H9 (cell line): ENCODE data around the gene TMEM129. TPM values are rescaled to one million over a fixed set of nuclear protein-coding genes. Genes with fewer than 3 reads are reported as not detected.

Experiments used
- DNase-seq: peaks from one replicate; pipeline ENCODE4 v3.0.0-alpha.2; 2017
- H2AFZ ChIP-seq: one replicate; pipeline ENCODE4 v1.6.1; 2013; ENCODE audit warnings: mild to moderate bottlenecking, low read length, control low read depth, moderate library complexity
- H2AK5ac ChIP-seq: 2 replicates; pipeline ENCODE4 v1.6.1; 2013; ENCODE audit warnings: low read length, control low read depth, mixed read lengths; ENCODE audit not compliant: insufficient read length
- H2BK120ac ChIP-seq: one replicate; pipeline ENCODE4 v1.6.1; 2013; ENCODE audit warnings: low read depth, mild to moderate bottlenecking, low read length, control low read depth, inconsistent platforms; ENCODE audit not compliant: poor library complexity, severe bottlenecking
- H2BK12ac ChIP-seq: 2 replicates; pipeline ENCODE4 v1.6.1; 2013; ENCODE audit warnings: low read length, control low read depth, mixed read lengths, low read depth; ENCODE audit not compliant: insufficient read length
- H2BK15ac ChIP-seq: 2 replicates; pipeline ENCODE4 v1.6.1; 2013; ENCODE audit warnings: low read depth, low read length, control low read depth
- H2BK20ac ChIP-seq: one replicate; pipeline ENCODE4 v1.6.1; 2013; ENCODE audit warnings: low read depth, mild to moderate bottlenecking, low read length, control low read depth, inconsistent platforms; ENCODE audit not compliant: poor library complexity, severe bottlenecking
- H2BK5ac ChIP-seq: 2 replicates; pipeline ENCODE4 v1.6.1; 2013; ENCODE audit warnings: low read length, control low read depth, mixed read lengths; ENCODE audit not compliant: insufficient read length
- H3K14ac ChIP-seq: 2 replicates; pipeline ENCODE4 v1.6.1; 2013; ENCODE audit warnings: low read length, control low read depth; ENCODE audit not compliant: insufficient read depth
- H3K18ac ChIP-seq: 2 replicates; pipeline ENCODE4 v1.6.1; 2013; ENCODE audit warnings: low read depth, mild to moderate bottlenecking, mixed read lengths, low read length, control low read depth; ENCODE audit not compliant: insufficient read length
- H3K23ac ChIP-seq: 2 replicates; pipeline ENCODE4 v1.6.1; 2013; ENCODE audit warnings: low read length, control low read depth, mixed read lengths, low read depth; ENCODE audit not compliant: insufficient read length
- H3K23me2 ChIP-seq: 2 replicates; pipeline ENCODE4 v1.6.1; 2013; ENCODE audit warnings: low read depth, mild to moderate bottlenecking, mixed read lengths, low read length, control low read depth; ENCODE audit not compliant: insufficient read length, poor library complexity, severe bottlenecking
- H3K27ac ChIP-seq: 2 replicates; pipeline ENCODE4 v1.5.1; 2013; ENCODE audit warnings: low read length, control low read depth, mixed read lengths, low read depth; ENCODE audit not compliant: insufficient read length
- H3K27me3 ChIP-seq: 2 replicates; pipeline ENCODE4 v1.6.1; 2013; ENCODE audit warnings: low read length, control low read depth, inconsistent platforms; ENCODE audit not compliant: insufficient read depth
- H3K4ac ChIP-seq: 2 replicates; pipeline ENCODE4 v1.6.1; 2013; ENCODE audit warnings: low read depth, mild to moderate bottlenecking, control low read depth, inconsistent platforms, low read length, moderate library complexity
- H3K4me1 ChIP-seq: 2 replicates; pipeline ENCODE4 v1.6.1; 2013; ENCODE audit warnings: low read length, control low read depth, inconsistent platforms; ENCODE audit not compliant: insufficient read depth
- H3K4me2 ChIP-seq: 2 replicates; pipeline ENCODE4 v1.6.1; 2013; ENCODE audit warnings: low read length, control low read depth, mixed read lengths; ENCODE audit not compliant: insufficient read length, insufficient read depth
- H3K56ac ChIP-seq: 2 replicates; pipeline ENCODE4 v1.6.1; 2013; ENCODE audit warnings: low read depth, mild to moderate bottlenecking, mixed read lengths, low read length, control low read depth; ENCODE audit not compliant: insufficient read length
- H3K79me1 ChIP-seq: 2 replicates; pipeline ENCODE4 v1.6.1; 2013; ENCODE audit warnings: low read depth, mild to moderate bottlenecking, moderate library complexity, low read length, control low read depth, inconsistent platforms; ENCODE audit not compliant: insufficient read depth, poor library complexity, severe bottlenecking
- H3K79me2 ChIP-seq: 2 replicates; pipeline ENCODE4 v1.6.1; 2013; ENCODE audit warnings: low read length, control low read depth, inconsistent platforms; ENCODE audit not compliant: insufficient read depth
- H3K9ac ChIP-seq: 2 replicates; pipeline ENCODE4 v1.6.1; 2013; ENCODE audit warnings: low read length, control low read depth, mixed read lengths; ENCODE audit not compliant: insufficient read length; ENCODE audit errors: extremely low read depth
- H3K9me3 ChIP-seq: one replicate; pipeline ENCODE4 v1.6.1; 2013; ENCODE audit warnings: low read depth, low read length, inconsistent platforms; ENCODE audit not compliant: control insufficient read depth
- H3T11ph ChIP-seq: one replicate; pipeline ENCODE4 v1.6.1; 2013; ENCODE audit warnings: mild to moderate bottlenecking, low read length, control low read depth, inconsistent platforms
- H4K20me1 ChIP-seq: one replicate; pipeline ENCODE4 v1.6.1; 2013; ENCODE audit not compliant: control insufficient read depth, insufficient read length, insufficient read depth
- H4K5ac ChIP-seq: 2 replicates; pipeline ENCODE4 v1.6.1; 2013; ENCODE audit warnings: low read depth, mild to moderate bottlenecking, mixed read lengths, low read length, control low read depth; ENCODE audit not compliant: insufficient read length
- H4K8ac ChIP-seq: replicated peaks from 2 replicates; pipeline ENCODE4 v1.6.1; 2013; ENCODE audit warnings: low read length, control low read depth, mixed read lengths, low read depth; ENCODE audit not compliant: insufficient read length
- H4K91ac ChIP-seq: 2 replicates; pipeline ENCODE4 v1.6.1; 2013; ENCODE audit warnings: low read depth, mild to moderate bottlenecking, moderate library complexity, mixed read lengths, low read length, control low read depth; ENCODE audit not compliant: insufficient read length
- H3K27ac Mint-ChIP-seq, 3 experiments: 2 replicates in 2 of 3; 3 replicates in 1 of 3; pipeline ENCODE4 v1.8.0; 2020 to 2021; ENCODE audit warnings: mixed read lengths in 3 of 3, mild to moderate bottlenecking in 1 of 3, moderate library complexity in 1 of 3
- H3K27me3 Mint-ChIP-seq: 2 replicates; pipeline ENCODE4 v1.8.0; 2021; ENCODE audit warnings: low read depth, mild to moderate bottlenecking, moderate library complexity, mixed read lengths
- H3K36me3 Mint-ChIP-seq, 3 experiments: 2 replicates in 2 of 3; 3 replicates in 1 of 3; pipeline ENCODE4 v1.8.0; 2020 to 2021; ENCODE audit warnings: low read depth in 3 of 3, mixed read lengths in 3 of 3; ENCODE audit not compliant: insufficient read depth in 1 of 3
- H3K4me1 Mint-ChIP-seq, 2 experiments: 2 replicates each; pipeline ENCODE4 v1.8.0; 2020; ENCODE audit warnings: mixed read lengths in 2 of 2
- H3K4me3 Mint-ChIP-seq, 2 experiments: 2 replicates in 1 of 2; 3 replicates in 1 of 2; pipeline ENCODE4 v1.8.0; 2020 to 2021; ENCODE audit warnings: mild to moderate bottlenecking in 2 of 2, mixed read lengths in 2 of 2, moderate library complexity in 1 of 2
- H3K9me3 Mint-ChIP-seq, 2 experiments: 2 replicates in 1 of 2; 3 replicates in 1 of 2; pipeline ENCODE4 v1.8.0; 2020; ENCODE audit warnings: mild to moderate bottlenecking in 2 of 2, mixed read lengths in 2 of 2, moderate library complexity in 1 of 2
- WGBS: extraction: QIAGEN DNeasy Blood & Tissue Kit; methylation state at CpG from one replicate; pipeline ENCODE4 v1.1.7; 2013; ENCODE audit warnings: missing lambda C conversion rate, low lambda C conversion rate, mixed read lengths; ENCODE audit not compliant: insufficient read length; ENCODE audit errors: extremely low coverage; 5-methylcytosine and 5-hydroxymethylcytosine counted together
- total RNA-seq: library from RNA; stranded (reverse); gene quantifications from 2 replicates; pipeline ENCODE4 v1.2.1, GENCODE V29; 2021
- TF ChIP-seq, protein P1 (sequence below): fragments of 200-600 bp; sonication (generic); conservative IDR thresholded peaks from 3 replicates; pipeline ENCODE4 v1.8.0; 2021; ENCODE audit warnings: antibody characterized with exemption, mild to moderate bottlenecking

Gene TMEM129
- total RNA-seq, 1 experiment from 2014 or later, result 27.3 TPM

DNA sequence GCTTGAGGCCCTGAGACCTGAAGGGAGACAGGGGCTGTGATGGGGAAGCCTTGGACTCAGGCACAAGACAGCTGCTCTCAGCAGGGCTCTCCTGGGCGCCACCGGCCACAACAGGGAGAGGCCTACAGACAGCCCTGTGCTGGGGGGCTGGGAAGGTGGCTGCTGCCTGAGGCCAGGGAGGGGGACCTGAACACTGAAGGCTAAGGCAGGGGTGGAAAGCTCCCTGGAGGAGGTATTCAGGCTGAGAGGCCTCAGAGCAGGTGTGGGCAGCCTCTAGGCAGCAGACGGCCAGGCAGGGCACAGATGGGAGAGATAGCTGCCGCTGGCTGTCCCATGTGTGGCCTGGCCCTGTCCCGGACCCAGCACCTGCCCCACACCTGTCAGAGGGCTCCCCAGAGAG is 33.2 kb upstream of the TMEM129 start:
- no peaks in the 10 kb centered on the region for H4K20me1 ChIP-seq
- TF ChIP-seq, protein P1, sequence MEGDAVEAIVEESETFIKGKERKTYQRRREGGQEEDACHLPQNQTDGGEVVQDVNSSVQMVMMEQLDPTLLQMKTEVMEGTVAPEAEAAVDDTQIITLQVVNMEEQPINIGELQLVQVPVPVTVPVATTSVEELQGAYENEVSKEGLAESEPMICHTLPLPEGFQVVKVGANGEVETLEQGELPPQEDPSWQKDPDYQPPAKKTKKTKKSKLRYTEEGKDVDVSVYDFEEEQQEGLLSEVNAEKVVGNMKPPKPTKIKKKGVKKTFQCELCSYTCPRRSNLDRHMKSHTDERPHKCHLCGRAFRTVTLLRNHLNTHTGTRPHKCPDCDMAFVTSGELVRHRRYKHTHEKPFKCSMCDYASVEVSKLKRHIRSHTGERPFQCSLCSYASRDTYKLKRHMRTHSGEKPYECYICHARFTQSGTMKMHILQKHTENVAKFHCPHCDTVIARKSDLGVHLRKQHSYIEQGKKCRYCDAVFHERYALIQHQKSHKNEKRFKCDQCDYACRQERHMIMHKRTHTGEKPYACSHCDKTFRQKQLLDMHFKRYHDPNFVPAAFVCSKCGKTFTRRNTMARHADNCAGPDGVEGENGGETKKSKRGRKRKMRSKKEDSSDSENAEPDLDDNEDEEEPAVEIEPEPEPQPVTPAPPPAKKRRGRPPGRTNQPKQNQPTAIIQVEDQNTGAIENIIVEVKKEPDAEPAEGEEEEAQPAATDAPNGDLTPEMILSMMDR, result no peak
- H2BK5ac ChIP-seq, result no peak overlapping the region
- H3K79me1 ChIP-seq, result no peaks in the 10 kb centered on the region
- H3K23me2 ChIP-seq, result no peaks in the 10 kb centered on the region
- no peaks in the 10 kb centered on the region for H3K79me2 ChIP-seq
- H3K4me1 ChIP-seq, result no peaks in the 10 kb centered on the region
- no peak overlapping the region for H2AK5ac ChIP-seq
- no peak overlapping the region for H2BK15ac ChIP-seq
- H3K27me3 Mint-ChIP-seq, result no peaks in the 10 kb centered on the region
- no peak overlapping the region for H4K5ac ChIP-seq
- no peak overlapping the region for H2BK20ac ChIP-seq
- H3K23ac ChIP-seq, result no peak overlapping the region
- no peaks in the 10 kb centered on the region for H3K27me3 ChIP-seq
- no peak overlapping the region for H3K4ac ChIP-seq
- no peak overlapping the region for H2AFZ ChIP-seq
- H4K91ac ChIP-seq, result no peak overlapping the region
- H4K8ac ChIP-seq, result no peak overlapping the region
- no peak overlapping the region for H3K4me3 Mint-ChIP-seq
- H3K9ac ChIP-seq, result no peak overlapping the region
- H3K4me2 ChIP-seq, result no peak overlapping the region
- no peak overlapping the region for H3K27ac Mint-ChIP-seq
- DNase-seq, result no peak
- no peak overlapping the region for H3K27ac ChIP-seq
- no peaks in the 10 kb centered on the region for H3K9me3 Mint-ChIP-seq
- H3K4me1 Mint-ChIP-seq, result peaks cover 4 to 17% of the 10 kb centered on the region in 2 experiments
- no CpG with 5 or more reads among the region's 5 CpGs for WGBS
- H3K18ac ChIP-seq, result no peak overlapping the region
- no peak overlapping the region for H2BK12ac ChIP-seq
- no peaks in the 10 kb centered on the region for H3K36me3 Mint-ChIP-seq
- H3K14ac ChIP-seq, result no peak overlapping the region; the same call in 1 of the 2 replicates
- H3K56ac ChIP-seq, result no peak overlapping the region
- H3T11ph ChIP-seq, result no peak overlapping the region
- no peak overlapping the region for H2BK120ac ChIP-seq
- no peaks in the 10 kb centered on the region for H3K9me3 ChIP-seq
